ENCODE results near the gene NOVA2.
A peak's percentile ranks its signal among the peaks of the same experiment; 100 is the strongest.

NOVA2 gene

DNA sequence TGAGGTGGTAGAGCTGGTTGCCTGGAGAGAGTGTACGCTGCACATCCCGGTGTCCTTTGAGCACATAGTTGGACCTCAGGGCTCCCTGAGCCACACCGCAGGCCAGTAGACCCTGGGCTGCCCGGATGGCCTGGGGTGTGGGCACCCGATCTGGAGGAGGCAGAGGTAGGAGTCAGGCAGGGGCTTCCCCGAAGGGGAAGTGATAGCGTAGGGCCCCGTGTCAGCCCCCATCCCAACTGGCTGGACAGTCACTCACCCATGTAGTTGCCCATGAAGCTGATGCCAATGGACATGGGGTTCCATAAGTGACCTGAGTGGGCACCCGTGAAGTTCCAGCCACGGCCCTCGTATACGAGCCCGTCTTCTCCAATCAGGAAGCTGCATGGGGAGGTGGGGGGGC is 45.6 kb upstream of the NOVA2 start:
- TF ChIP-seq, protein P1, sequence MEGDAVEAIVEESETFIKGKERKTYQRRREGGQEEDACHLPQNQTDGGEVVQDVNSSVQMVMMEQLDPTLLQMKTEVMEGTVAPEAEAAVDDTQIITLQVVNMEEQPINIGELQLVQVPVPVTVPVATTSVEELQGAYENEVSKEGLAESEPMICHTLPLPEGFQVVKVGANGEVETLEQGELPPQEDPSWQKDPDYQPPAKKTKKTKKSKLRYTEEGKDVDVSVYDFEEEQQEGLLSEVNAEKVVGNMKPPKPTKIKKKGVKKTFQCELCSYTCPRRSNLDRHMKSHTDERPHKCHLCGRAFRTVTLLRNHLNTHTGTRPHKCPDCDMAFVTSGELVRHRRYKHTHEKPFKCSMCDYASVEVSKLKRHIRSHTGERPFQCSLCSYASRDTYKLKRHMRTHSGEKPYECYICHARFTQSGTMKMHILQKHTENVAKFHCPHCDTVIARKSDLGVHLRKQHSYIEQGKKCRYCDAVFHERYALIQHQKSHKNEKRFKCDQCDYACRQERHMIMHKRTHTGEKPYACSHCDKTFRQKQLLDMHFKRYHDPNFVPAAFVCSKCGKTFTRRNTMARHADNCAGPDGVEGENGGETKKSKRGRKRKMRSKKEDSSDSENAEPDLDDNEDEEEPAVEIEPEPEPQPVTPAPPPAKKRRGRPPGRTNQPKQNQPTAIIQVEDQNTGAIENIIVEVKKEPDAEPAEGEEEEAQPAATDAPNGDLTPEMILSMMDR (conservative IDR thresholded peaks at IDR 0.05; ENCODE audit: low read depth): no peak
- POLR2A ChIA-PET (ENCODE audit: low non-redundant PET): no interaction called here
- CTCF ChIA-PET: interaction anchor here (0.6 to 2.8 kb wide), 5 partner anchors 9 to 699 kb away, joined by 3 to 13 read pairs (median 5); no protein-coding TSS in a partner anchor
- no peak overlapping the region for H3K27ac ChIP-seq
- DNase-seq (ENCODE audit: low spot score): no peak

DNA sequence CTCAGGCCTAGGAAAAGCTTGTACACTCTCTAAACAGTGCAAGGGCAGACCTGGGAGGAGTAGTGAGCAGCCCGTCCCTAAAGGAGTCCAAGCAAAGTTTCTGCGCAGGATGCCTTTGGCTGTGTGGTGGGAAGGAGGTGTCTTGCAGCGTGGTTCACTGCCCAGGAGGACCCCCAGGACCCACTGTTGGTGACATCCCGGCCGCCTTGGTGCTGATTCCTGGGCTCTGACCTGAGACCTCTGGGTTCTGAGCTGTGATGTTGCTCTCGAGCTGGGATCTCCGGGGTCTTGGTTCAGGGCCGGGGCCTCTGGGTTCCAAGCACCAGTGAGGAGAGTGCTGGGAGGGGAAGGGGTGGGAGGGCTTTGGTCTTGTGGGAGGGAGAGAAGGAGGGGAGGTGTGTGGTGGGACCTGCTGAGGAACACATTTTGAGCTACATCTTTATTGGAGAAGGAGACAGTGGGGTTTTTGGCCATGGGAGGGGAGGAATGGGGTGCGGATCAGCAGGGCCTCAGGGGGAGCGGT is 45.1 kb upstream of the NOVA2 start:
- ChIA-PET CTCF (interaction anchor here (0.6 to 2.8 kb wide), 4 partner anchors 10 to 699 kb away, joined by 3 to 13 read pairs (median 4); no protein-coding TSS in a partner anchor), POLR2A (ENCODE audit: low non-redundant PET) (no interaction called here)
- TF ChIP-seq, protein P1 (conservative IDR thresholded peaks at IDR 0.05; ENCODE audit: low read depth): no peak
- no peak overlapping the region for H3K27ac ChIP-seq
- DNase-seq (ENCODE audit: low spot score): no peak

DNA sequence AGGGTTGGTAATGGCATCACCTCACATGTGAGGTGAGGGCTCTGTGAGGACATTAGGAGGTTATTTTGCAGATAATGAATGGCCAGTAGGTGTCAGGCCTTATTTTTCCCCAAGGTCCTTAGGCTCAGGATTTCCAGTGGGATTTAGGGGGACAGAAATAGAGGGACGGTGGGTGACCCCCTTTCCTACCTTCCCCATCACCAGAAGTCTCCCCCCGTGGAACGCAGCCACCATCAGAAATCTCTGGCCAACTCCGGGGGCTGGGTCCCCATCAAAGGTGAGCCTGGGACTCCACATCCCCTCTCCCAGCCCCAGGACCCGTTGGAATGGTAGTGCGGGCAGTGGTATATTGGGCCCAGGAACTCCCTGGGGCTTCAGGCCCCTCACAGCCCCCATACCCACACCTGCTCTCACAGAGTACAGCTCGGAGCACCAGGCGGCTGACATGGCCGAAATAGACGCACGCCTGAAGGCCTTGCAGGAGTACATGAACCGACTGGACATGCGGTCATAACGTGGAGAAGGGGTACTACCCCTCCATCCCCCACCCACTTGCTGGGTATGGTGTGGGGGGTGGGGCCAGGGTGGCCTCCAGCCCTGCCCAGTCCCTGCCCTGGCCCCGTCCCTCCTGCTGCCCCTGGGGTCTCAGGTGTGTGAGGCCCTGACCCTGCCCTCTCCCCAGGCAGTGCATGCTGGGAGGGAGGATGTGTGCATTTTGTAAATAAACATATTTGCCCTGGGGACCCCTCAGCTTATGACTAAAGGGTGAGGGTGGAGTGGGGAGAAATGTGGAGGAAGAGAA is 44.4 kb upstream of the NOVA2 start:
- no peak for DNase-seq (ENCODE audit: low spot score)
- ChIA-PET POLR2A (ENCODE audit: low non-redundant PET) (no interaction called here), CTCF (interaction anchor here (0.5 to 2.8 kb wide), 5 partner anchors 11 to 470 kb away, joined by 3 to 13 read pairs (median 4); no protein-coding TSS in a partner anchor)
- TF ChIP-seq, protein P1 (conservative IDR thresholded peaks at IDR 0.05; ENCODE audit: low read depth): no peak
- no peak overlapping the region for H3K27ac ChIP-seq

DNA sequence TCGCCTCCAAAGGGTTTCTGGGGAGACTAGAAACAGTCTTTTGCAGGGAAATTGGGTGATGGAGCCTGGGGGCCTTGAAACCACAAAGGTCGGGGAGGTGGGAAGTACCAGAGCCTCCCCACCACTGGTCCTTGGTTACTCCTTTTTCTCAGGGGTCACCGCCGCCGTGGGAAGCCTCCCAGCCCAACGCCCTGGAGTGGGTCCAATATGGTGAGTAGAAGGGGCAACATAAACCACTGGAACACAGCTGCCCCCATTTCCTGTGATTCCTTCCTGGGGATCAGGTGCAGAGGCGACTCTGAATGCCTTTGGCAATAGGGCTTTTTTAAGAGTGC is 43.4 kb upstream of the NOVA2 start:
- ChIA-PET CTCF (interaction anchor here (0.5 to 1.5 kb wide), 13 partner anchors 9 to 469 kb away, joined by 3 to 11 read pairs (median 4); no protein-coding TSS in a partner anchor), POLR2A (ENCODE audit: low non-redundant PET) (no interaction called here)
- H3K27ac ChIP-seq: peak overlapping the region; percentile 57
- TF ChIP-seq, protein P1 (conservative IDR thresholded peaks at IDR 0.05; ENCODE audit: low read depth): peak; percentile 48
- DNase-seq (ENCODE audit: low spot score): no peak

DNA sequence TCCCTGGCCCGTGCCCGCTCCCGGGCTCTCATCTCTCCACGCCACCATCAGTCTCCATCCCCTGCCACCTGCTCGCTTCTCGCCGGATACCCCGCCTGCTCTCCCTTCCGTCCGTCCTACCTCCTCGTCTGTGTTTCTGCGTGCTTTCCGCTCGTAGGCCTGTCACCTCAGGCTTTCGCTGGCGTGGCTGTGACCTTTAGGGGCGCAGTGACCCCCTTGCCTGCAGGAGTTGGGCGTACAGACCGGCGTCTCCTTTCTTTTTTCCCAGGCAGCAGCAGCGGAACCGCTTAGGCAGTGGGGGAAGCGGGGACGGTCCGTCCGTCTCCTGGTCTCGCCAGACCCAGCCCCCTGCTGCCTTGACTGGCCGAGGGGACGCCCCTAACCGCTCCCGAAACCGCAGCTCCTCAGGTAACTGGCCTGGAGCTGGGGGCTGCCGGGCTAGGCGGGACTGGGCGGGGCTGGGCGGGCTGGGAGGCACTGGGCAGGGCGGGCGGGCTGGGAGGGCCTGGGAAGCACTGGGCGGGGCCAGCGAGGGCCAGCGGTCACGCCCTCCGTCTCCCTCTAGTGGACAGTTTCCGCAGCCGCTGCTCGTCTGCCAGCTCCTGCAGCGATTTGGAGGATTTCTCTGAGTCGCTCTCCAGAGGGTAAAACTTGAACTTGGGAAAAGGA is 42.9 kb upstream of the NOVA2 start:
- TF ChIP-seq, protein P1 (conservative IDR thresholded peaks at IDR 0.05; ENCODE audit: low read depth): peak; percentile 85
- H3K27ac ChIP-seq: peak overlapping the region; percentile 57
- peak; percentile 77 for DNase-seq (ENCODE audit: low spot score)
- ChIA-PET CTCF (interaction anchor here (0.5 to 1.5 kb wide), 14 partner anchors 10 to 279 kb away, joined by 3 to 11 read pairs (median 4); no protein-coding TSS in a partner anchor), POLR2A (ENCODE audit: low non-redundant PET) (no interaction called here)

DNA sequence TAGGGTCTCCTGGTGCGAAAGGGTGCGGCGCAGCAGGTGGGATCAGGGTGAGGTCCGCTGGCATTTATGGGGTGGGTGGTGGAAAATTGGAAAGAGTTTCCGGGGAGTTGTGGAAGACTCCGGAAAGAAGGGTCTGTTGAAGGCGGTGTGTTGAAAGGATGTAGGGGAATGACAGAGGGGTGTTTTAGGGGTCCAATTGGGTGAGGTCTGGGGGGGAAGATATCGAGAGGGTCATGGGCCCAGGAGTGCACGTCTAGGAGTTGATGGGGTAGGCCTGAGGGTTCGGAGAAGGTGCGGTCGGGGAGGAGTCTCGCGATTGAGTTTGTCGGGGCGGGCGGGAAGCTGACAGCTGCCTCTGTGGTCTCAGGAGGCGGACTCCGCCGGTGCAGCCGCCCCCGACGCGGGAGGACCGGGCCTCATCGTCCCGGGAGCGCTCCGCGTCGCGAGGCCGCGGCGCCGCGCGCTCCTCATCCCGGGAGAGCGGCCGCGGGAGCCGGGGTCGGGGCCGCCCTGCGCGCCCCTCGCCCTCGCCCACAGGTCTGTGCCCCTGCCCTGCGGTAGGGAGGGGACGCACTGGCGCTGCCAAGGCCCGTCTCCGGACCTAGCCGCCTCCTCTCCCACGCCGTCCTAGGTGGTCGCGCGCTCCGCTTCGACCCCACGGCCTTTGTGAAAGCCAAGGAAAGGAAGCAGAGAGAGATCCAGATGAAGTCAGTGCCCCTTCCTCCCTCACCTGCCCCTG is 42.2 kb upstream of the NOVA2 start:
- TF ChIP-seq, protein P1 (conservative IDR thresholded peaks at IDR 0.05; ENCODE audit: low read depth): no peak
- H3K27ac ChIP-seq: peak overlapping the region; percentile 57
- no peak for DNase-seq (ENCODE audit: low spot score)
- CTCF ChIA-PET: interaction anchor here (0.5 to 1.5 kb wide), 7 partner anchors 13 to 335 kb away, joined by 3 to 11 read pairs (median 3); no protein-coding TSS in a partner anchor
- POLR2A ChIA-PET (ENCODE audit: low non-redundant PET): no interaction called here

Data from RWPE1 (cell line).